ENCODE data around the gene SNX5. TPM values are rescaled to one million over a fixed set of nuclear protein-coding genes. Genes with fewer than 3 reads are reported as not detected.

Gene SNX5
- polyA plus RNA-seq, 1 donor (not counting 4 experiments of a cell fraction or from before 2014, with no cell fraction given) = 187 TPM

GRCh38 chr20:17938871-17939619 is 29.5 kb downstream of the SNX5 start:
- H3K27ac ChIP-seq (ENCODE audit: control insufficient read depth, insufficient read depth, low read length) = no peak overlapping the region
- dilution Hi-C loops (cut with MboI; ENCODE audit: extremely low pct_ligation_motif_present, low sequenced_read_pairs) = no loop called here
- no peak for FAIRE-seq

DNA sequence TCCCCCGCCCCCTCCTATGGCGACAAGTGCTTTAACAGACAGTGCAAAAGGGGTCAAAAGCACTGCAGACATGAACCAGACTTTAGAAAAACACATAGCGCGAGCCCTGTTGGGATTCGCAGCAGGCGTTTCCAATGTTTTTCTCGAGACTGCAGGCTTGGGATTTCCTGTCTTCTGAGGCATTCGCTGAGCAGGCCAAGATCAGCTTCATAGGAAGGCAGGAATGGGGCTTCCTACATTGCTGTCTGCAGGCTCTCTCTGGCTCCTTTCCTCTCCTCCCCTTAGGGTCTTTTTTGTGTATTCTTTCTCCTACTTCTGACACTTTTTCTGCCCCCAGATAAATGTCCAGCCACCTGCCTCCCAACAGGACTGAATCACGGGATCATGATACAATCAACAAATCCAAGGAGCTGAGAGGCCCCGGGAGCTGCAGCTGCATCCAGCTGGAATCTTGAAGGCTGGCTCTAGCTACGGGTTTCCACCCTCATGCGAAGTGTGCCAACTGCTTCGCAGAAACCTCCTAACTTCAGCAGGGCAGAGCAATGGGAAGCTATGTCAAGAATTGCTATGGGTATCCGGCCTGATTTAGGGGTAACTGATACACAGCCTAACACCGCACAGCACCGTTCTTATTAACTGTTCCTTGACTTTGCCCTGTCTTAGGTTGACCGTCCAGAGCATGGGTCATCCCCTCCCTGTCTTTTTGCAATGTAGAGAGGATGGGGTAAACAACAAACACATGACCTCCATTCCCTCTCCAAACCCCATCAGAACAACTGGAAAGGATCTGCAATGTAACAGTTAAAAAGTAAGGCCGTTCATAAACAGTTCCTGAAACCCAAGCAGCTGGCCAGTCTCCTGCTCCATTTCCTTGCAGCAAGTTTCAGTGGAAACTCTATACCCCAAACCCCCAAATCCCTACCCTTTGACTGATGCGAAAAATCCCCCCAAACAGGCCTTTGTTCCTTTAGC is 31.5 kb downstream of the SNX5 start:
- peaks cover 4% of the 10 kb centered on the region for H4K20me1 ChIP-seq (ENCODE audit: control insufficient read depth, extremely low read depth, insufficient read depth, low read length)
- H2AFZ ChIP-seq (ENCODE audit: control insufficient read depth, low read length) = no peak overlapping the region
- H3K9ac ChIP-seq (ENCODE audit: control insufficient read depth, extremely low read depth, insufficient read depth, low read length) = no peak overlapping the region
- no peak for DNase-seq (ENCODE audit: low read depth, low spot score)
- no peaks in the 10 kb centered on the region for H3K4me1 ChIP-seq (ENCODE audit: control insufficient read depth, extremely low read depth, insufficient read depth, low read length)
- peaks cover 2 to 8% of the 10 kb centered on the region in 2 experiments for H3K36me3 ChIP-seq (ENCODE audit: control insufficient read depth in 2 of 2, extremely low read depth in 1 of 2, insufficient read depth in 2 of 2, low read length in 2 of 2)
- H3K9me3 ChIP-seq (ENCODE audit: control insufficient read depth, low read depth, low read length) = no peaks in the 10 kb centered on the region
- dilution Hi-C loops (cut with MboI; ENCODE audit: extremely low pct_ligation_motif_present, low sequenced_read_pairs) = no loop called here
- H3K4me2 ChIP-seq (ENCODE audit: control insufficient read depth, extremely low read depth, insufficient read depth, low read depth, low read length) = no peak overlapping the region
- FAIRE-seq = no peak
- no peak overlapping the region for H3K27ac ChIP-seq (ENCODE audit: control insufficient read depth, insufficient read depth, low read length)
- no peaks in the 10 kb centered on the region for H3K9me1 ChIP-seq (ENCODE audit: control insufficient read depth, extremely low read depth, insufficient read depth, low read length)
- H3K79me2 ChIP-seq (ENCODE audit: control insufficient read depth, insufficient read depth, low read length) = no peaks in the 10 kb centered on the region
- H3K27me3 ChIP-seq (ENCODE audit: control insufficient read depth, extremely low read depth, insufficient read depth, low read length) = no peaks in the 10 kb centered on the region
- no peak for TF ChIP-seq EZH2 (IDR thresholded peaks at IDR 0.05; ENCODE audit: low read length)
- TF ChIP-seq CTCF (optimal IDR thresholded peaks at IDR 0.05 in 1 of 3, IDR thresholded peaks at IDR 0.05 in 1 of 3, conservative IDR thresholded peaks at IDR 0.05 in 1 of 3; ENCODE audit: extremely low read depth in 1 of 3, insufficient read depth in 2 of 3, low read length in 3 of 3) = no peak
- H3K4me3 ChIP-seq (ENCODE audit: control insufficient read depth in 2 of 3, extremely low read depth in 1 of 3, insufficient read depth in 2 of 3, low read depth in 1 of 3, low read length in 3 of 3) = no peak overlapping the region

More at GRCh38 chr20:17938871-17939619, 29.5 kb downstream of the SNX5 start:
- H3K9ac ChIP-seq (ENCODE audit: control insufficient read depth, extremely low read depth, insufficient read depth, low read length) = no peak overlapping the region
- no peaks in the 10 kb centered on the region for H3K9me3 ChIP-seq (ENCODE audit: control insufficient read depth, low read depth, low read length)
- H3K36me3 ChIP-seq (ENCODE audit: control insufficient read depth in 2 of 2, extremely low read depth in 1 of 2, insufficient read depth in 2 of 2, low read length in 2 of 2) = peaks cover 12 to 20% of the 10 kb centered on the region in 2 experiments
- no peak for TF ChIP-seq EZH2 (IDR thresholded peaks at IDR 0.05; ENCODE audit: low read length)
- TF ChIP-seq CTCF (optimal IDR thresholded peaks at IDR 0.05 in 1 of 3, IDR thresholded peaks at IDR 0.05 in 1 of 3, conservative IDR thresholded peaks at IDR 0.05 in 1 of 3; ENCODE audit: extremely low read depth in 1 of 3, insufficient read depth in 2 of 3, low read length in 3 of 3) = peak; percentile 87 to 89 (median 87)
- H3K4me2 ChIP-seq (ENCODE audit: control insufficient read depth, extremely low read depth, insufficient read depth, low read depth, low read length) = no peak overlapping the region
- H2AFZ ChIP-seq (ENCODE audit: control insufficient read depth, low read length) = no peak overlapping the region
- H3K9me1 ChIP-seq (ENCODE audit: control insufficient read depth, extremely low read depth, insufficient read depth, low read length) = no peaks in the 10 kb centered on the region
- H3K4me1 ChIP-seq (ENCODE audit: control insufficient read depth, extremely low read depth, insufficient read depth, low read length) = no peaks in the 10 kb centered on the region
- no peaks in the 10 kb centered on the region for H3K27me3 ChIP-seq (ENCODE audit: control insufficient read depth, extremely low read depth, insufficient read depth, low read length)
- no peak overlapping the region for H3K4me3 ChIP-seq (ENCODE audit: control insufficient read depth in 2 of 3, extremely low read depth in 1 of 3, insufficient read depth in 2 of 3, low read depth in 1 of 3, low read length in 3 of 3)
- DNase-seq (ENCODE audit: low read depth, low spot score) = no peak
- peaks cover 4% of the 10 kb centered on the region for H4K20me1 ChIP-seq (ENCODE audit: control insufficient read depth, extremely low read depth, insufficient read depth, low read length)
- H3K79me2 ChIP-seq (ENCODE audit: control insufficient read depth, insufficient read depth, low read length) = no peaks in the 10 kb centered on the region

Measured in keratinocyte (primary cell).